ENCODE data around the gene MARVELD2. TPM values are rescaled to one million over a fixed set of nuclear protein-coding genes. Genes with fewer than 3 reads are reported as not detected.
A peak's percentile ranks its signal among the peaks of the same experiment; 100 is the strongest.
"Not testable (repeated sequence)": the region's sequence is repeated elsewhere in the genome, so short reads cannot be mapped to it uniquely, and the experiment has no call there.

MARVELD2 gene
- total RNA-seq, 1 donor from 2014 or later = 26.1 TPM

GRCh38 chr5:69477170-69477569 is 62.3 kb downstream of the MARVELD2 start:
- DNase-seq (ENCODE audit: extremely low spot score, unreplicated experiment) = no peak
- Mint-ChIP-seq H3K4me3 (no peak overlapping the region), H3K27me3 (no peaks in the 10 kb centered on the region), H3K36me3 (no peaks in the 10 kb centered on the region), H3K9me3 (no peaks in the 10 kb centered on the region), H3K27ac (no peak overlapping the region), H3K4me1 (ENCODE audit: unreplicated experiment) (no peaks in the 10 kb centered on the region)
- no peak for TF ChIP-seq CTCF (conservative IDR thresholded peaks at IDR 0.05)

DNA sequence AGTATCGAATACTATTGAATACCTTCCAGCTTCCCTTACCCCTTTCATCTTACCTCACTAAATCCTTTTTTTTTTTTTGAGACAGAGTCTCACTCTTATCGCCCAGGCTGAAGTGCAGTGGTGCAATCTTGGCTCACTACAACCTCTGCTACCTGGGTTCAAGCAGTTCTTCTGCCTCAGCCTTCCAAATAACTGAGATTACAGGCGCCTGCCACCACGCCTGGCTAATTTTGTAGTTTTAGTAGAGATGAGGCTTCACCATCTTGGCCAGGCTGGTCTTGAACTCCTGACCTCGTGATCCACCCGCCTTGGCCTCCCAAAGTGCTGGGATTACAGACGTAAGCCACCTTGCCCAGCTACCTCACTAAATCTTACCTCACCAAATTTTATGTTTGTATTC is 63.4 kb downstream of the MARVELD2 start:
- not testable (repeated sequence) for H3K27ac Mint-ChIP-seq; H3K4me3 Mint-ChIP-seq; DNase-seq (ENCODE audit: extremely low spot score, unreplicated experiment); H3K4me1 Mint-ChIP-seq (ENCODE audit: unreplicated experiment); H3K27me3 Mint-ChIP-seq; H3K9me3 Mint-ChIP-seq; H3K36me3 Mint-ChIP-seq

DNA sequence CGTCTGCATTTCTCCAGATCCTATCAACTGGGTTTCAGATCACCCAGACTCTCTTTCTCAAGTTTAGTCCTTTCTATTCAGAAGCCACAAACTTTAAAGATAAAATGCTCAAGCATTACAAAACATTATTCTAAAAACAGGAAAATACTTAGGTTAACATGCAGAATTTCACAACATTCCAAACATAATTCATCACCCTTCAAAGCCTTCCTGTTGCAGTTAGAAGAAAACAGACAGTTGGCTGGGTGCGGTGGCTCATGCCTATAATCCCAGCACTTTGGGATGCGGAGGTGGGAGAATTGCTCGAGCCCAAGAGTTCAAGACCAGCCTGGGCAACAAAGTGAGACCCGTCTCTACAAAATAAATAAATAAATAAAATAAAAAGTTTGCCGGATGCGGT is 70.0 kb downstream of the MARVELD2 start:
- H3K36me3 Mint-ChIP-seq = no peaks in the 10 kb centered on the region

GRCh38 chr5:69485471-69485870 is 70.6 kb downstream of the MARVELD2 start:
- Mint-ChIP-seq H3K4me1 (ENCODE audit: unreplicated experiment) (peaks cover 5% of the 10 kb centered on the region), H3K36me3 (no peaks in the 10 kb centered on the region), H3K9me3 (no peaks in the 10 kb centered on the region), H3K27me3 (peaks cover 24% of the 10 kb centered on the region), H3K27ac (no peak overlapping the region), H3K4me3 (no peak overlapping the region)
- TF ChIP-seq CTCF (conservative IDR thresholded peaks at IDR 0.05) = no peak
- no peak for DNase-seq (ENCODE audit: extremely low spot score, unreplicated experiment)

More for the DNA sequence above, 70.0 kb downstream of the MARVELD2 start:
- no peak for TF ChIP-seq CTCF (conservative IDR thresholded peaks at IDR 0.05)
- peaks cover 5% of the 10 kb centered on the region for H3K4me1 Mint-ChIP-seq (ENCODE audit: unreplicated experiment)
- H3K9me3 Mint-ChIP-seq = no peaks in the 10 kb centered on the region
- H3K27me3 Mint-ChIP-seq = peaks cover 19% of the 10 kb centered on the region
- H3K27ac Mint-ChIP-seq = no peak overlapping the region
- no peak for DNase-seq (ENCODE audit: extremely low spot score, unreplicated experiment)
- H3K4me3 Mint-ChIP-seq = no peak overlapping the region

GRCh38 chr5:69489246-69489645 is 74.3 kb downstream of the MARVELD2 start:
- Mint-ChIP-seq H3K27ac (peak overlapping the region; percentile 29), H3K9me3 (no peaks in the 10 kb centered on the region), H3K4me3 (no peak overlapping the region), H3K27me3 (peaks cover 51% of the 10 kb centered on the region), H3K4me1 (ENCODE audit: unreplicated experiment) (peaks cover 5% of the 10 kb centered on the region), H3K36me3 (no peaks in the 10 kb centered on the region)
- TF ChIP-seq CTCF (conservative IDR thresholded peaks at IDR 0.05) = no peak
- no peak for DNase-seq (ENCODE audit: extremely low spot score, unreplicated experiment)

DNA sequence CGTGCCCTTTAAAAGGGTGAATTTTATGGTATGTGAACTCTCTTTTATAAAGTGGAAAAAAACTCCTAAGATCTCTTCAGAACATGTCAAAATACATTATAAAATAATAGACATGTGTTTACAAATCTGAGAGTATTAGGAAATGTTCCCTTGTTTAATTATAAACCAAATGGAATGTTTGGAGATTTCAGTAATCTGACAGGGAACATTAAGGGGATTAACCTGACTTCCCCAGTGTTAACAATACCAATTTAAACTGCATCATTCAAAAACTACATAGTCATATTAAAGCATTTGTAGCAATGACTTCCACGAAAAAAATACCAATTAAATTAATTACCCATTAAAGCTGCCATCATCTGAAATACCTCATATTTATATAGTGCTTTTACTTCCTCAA is 76.1 kb downstream of the MARVELD2 start:
- Mint-ChIP-seq H3K9me3 (no peaks in the 10 kb centered on the region), H3K4me3 (peak overlapping the region; percentile 91), H3K4me1 (ENCODE audit: unreplicated experiment) (no peaks in the 10 kb centered on the region), H3K36me3 (no peaks in the 10 kb centered on the region), H3K27me3 (peaks cover 64% of the 10 kb centered on the region), H3K27ac (peak overlapping the region; percentile 95)
- TF ChIP-seq CTCF (conservative IDR thresholded peaks at IDR 0.05) = no peak
- no peak for DNase-seq (ENCODE audit: extremely low spot score, unreplicated experiment)

All from type B pancreatic cell (in vitro differentiated cells).